GM21390 (cell line): ENCODE data around the gene PLCB3.

Experiments used
- ATAC-seq: cut with Tn5 transposase; IDR thresholded peaks from one replicate; pipeline ENCODE4 v1.9.1; 2021; ENCODE audit not compliant: unreplicated experiment

Gene PLCB3

DNA sequence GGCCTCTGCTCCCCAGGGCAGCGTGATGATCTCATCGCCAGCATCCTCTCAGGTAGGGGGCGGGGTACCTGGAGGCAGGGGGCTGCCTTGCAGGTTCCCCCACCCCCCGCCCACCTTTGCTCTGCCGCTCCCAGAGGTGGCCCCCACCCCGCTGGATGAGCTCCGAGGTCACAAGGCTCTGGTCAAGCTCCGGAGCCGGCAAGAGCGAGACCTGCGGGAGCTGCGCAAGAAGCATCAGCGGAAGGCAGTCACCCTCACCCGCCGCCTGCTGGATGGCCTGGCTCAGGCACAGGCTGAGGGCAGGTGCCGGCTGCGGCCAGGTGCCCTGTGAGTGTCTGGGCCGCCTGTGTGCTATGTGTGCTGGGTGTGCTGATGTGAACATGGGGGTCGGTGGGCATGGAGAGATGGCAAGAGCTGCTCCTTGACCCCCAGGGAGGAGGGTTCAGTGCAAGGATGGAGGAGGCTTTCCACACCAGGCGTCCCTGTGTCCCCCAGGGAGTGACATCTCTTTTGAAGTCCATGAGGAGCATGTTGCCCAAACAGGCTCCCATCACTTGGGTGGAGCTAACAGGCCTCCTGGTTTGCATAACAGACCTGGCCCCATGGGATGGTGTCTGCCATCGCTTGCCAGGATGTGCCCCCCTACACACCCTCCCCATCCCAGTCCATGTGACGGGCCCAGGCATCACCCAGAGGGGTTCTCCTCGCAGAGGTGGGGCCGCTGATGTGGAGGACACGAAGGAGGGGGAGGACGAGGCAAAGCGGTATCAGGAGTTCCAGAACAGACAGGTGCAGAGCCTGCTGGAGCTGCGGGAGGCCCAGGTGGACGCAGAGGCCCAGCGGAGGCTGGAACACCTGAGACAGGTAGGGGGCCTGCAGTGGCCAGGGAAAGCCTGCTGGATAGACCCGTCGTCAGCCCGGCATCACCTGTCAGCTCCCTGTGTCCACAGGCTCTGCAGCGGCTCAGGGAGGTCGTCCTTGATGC is 14.1 kb downstream of the PLCB3 start:
- no peak for ATAC-seq

DNA sequence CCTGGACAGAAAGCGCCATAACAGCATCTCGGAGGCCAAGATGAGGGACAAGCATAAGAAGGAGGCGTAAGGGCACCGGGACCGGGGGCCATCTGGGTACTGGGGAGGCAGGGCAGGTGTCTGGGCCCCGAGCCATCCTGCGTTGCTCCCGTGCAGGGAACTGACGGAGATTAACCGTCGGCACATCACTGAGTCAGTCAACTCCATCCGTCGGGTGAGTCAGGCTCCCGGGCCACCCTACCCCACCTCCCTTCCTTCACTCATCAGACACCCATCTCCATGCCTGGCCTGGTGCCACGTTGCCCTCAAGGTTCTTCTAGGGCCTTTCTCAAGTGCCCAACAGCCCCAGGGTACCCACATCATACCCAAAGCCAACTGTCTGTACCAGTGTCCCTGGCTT is 15.0 kb downstream of the PLCB3 start:
- ATAC-seq, result no peak

DNA sequence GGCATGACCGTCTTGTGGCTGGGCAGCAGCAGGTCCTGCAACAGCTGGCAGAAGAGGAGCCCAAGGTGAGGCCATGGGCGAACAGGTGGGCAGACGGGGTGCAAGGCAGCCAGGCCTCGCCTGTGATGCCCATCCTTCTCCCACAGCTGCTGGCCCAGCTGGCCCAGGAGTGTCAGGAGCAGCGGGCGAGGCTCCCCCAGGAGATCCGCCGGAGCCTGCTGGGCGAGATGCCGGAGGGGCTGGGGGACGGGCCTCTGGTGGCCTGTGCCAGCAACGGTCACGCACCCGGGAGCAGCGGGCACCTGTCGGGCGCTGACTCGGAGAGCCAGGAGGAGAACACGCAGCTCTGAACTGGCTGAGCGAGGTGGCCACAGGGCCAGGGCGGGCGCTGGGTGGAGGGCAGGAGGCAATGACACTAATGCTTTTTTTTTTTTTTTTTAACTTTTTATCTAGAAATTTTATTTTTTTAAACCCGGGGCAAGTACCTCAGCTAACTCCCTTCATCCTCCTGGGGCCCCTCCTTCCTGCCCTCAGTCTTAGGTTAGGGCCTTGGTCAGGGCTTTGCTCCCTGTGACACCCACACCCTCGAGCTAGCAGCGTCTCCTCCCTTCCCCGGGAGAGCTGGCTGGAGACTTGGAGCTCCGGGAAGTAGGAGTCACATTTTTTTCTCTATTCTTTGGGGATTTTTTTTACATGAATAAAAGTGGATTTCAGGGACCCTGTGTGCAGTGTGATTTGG is 16.0 kb downstream of the PLCB3 start:
- no peak for ATAC-seq

DNA sequence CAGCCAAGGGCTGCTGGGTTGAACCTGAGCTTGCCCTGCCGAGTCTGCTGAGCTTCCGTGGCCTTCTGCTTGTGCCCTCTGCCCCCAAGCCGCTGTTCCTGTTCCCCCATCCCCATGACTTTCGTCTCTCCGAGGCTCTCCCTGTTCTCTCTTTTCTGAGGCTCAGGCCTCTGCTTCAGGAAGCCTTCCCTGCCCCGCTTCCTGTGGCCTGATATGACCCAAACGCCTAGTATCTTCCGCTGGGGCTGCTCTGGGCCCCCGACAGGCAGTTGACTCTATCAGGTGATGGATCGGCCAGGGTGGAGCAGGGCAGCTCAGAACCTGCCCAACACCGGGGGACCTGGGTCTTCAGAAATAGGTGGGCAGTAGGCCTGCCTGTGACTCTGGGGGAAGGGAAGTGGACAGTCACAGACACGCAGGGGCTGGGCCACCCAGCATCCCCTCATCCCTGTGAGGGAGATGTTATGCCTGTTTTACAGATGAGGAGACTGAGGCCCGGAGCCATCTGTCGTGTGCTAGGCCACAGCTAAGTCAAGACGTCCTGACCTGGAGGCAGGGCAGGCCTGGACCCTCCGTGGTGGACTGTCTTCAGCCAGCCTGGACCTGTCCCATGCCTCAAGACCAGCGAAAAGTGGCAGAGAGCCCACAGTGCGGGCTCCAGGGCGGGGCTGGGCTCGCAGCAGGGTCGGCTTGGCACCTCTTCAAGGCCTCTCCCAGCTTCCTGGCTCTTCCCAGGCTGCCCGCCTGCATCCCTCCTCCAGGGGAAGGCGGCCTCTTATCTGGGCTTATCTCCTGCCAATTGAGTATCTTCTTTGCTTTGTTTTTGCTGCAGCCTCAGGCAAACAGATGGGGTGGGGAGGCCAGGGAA is 16.9 kb downstream of the PLCB3 start:
- ATAC-seq, result no peak

DNA sequence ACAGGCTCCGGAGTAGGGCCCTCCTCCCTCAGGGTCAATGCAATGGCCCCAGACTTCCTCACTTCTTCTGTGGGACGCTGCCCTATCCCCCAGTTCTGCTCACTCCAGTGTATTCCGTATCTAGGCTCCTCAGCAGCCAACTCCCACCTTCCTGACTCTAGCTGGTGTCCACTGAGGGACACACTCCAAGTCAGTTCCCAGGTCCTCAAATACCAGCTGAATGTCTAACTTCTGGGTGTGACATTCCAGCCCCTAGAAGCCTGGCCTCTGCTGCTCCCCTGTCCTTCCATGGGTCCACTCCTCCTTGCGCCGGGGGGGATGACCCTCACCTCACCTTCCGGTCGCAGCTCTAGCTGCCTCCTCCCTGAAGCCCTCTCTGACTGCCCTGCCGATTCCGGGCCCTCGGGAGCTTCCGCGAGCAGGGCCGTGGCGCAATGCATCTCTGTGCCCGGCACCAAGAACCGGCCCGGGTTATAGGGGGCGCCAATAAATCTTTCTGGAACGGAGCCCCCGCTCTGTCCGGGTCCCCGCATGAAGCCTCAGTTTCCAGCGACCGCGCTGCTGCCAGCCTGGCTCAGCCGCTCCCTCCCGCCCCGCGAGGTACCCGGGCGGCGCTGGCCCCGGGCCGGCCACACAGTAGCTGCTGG is 17.7 kb downstream of the PLCB3 start:
- peak; percentile 11 for ATAC-seq

DNA sequence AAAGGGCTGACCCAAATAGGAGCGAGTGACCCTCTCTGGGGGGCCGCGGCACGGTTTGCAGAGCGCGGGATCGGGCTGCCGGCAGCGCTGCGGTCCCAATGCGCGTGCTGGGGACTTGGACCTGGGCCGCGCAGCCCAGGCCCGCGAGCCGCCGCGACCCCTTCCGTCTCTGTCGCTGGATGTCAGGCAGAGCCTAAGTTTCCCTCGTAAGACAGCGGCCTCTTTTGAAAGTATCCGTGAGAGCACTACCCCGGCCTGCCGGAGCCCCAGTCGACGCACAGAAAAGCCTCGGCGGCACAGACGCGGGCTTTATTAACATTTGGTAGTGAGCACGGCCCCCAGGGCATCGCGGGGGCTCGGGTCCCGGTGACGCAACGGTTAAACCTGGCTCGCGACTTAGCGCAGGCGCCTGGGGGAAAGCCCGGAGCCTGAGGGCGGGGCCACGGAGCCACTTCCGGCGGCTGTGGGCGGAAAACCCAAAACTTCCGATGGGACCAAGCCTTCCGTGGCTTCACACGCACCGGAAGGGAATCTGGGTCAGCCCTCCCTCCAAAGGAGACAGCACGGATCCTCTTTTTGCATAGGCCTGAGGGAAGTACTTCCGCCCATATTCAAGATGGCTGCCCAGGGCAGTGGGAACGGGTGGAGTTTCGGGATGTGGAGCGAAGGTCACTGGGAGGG is 18.4 kb downstream of the PLCB3 start:
- peak; percentile 63 for ATAC-seq

DNA sequence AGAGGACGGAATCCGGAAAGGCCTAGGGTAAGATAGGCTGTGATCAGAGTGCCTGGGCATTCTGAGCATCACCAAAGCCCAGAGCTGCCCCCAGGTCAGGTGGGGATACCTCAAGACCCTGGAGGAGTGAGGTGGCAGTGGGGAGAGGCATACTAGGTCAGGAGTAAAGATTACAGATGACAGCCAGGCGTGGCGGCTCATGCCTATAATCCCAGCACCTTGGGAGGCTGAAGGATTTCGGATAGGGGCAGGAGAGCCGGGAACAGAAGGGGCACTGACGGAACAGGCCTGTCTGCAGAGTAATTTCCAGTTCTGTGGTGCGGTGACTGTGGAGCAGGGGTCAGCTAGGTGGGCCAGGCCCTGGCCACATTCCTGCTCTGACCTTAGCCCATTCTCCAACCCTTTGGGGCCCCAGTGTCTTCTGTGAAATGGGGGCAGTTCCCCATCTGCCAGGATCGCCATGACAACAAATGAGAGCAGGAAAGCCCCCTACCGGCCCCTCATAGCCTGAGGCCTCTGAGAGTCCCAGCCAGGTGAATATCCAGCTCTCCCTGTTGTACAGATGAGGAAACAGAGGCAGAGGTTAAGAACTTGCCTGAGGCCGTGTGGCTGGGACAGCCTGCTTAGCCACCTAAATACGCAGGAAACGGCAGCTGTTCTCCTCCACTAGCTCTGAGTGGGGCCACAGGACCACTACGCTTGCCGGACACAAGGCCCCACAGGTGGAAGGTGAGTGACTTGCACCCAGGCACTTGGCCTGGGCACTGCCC is 23.9 kb downstream of the PLCB3 start:
- no peak for ATAC-seq

DNA sequence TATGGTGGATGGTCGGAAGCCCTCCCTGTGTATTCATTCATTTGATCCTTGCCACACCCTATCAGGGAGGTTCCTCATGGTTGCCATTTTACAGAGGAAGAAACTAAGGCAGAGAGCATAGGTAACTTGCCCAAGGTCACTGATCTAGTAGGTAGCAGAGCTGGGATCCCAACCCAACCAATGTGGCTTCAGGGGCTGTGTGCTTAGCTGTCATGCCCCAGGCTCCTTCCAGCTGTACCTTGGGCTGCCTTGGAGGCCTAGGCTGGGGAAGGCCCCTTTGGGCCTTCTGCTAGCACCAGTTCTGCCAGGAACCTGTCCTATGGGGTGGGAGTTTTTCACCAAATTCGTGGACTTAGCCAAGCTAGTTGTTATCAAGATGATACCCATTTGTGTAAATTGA is 24.5 kb downstream of the PLCB3 start:
- no peak for ATAC-seq

DNA sequence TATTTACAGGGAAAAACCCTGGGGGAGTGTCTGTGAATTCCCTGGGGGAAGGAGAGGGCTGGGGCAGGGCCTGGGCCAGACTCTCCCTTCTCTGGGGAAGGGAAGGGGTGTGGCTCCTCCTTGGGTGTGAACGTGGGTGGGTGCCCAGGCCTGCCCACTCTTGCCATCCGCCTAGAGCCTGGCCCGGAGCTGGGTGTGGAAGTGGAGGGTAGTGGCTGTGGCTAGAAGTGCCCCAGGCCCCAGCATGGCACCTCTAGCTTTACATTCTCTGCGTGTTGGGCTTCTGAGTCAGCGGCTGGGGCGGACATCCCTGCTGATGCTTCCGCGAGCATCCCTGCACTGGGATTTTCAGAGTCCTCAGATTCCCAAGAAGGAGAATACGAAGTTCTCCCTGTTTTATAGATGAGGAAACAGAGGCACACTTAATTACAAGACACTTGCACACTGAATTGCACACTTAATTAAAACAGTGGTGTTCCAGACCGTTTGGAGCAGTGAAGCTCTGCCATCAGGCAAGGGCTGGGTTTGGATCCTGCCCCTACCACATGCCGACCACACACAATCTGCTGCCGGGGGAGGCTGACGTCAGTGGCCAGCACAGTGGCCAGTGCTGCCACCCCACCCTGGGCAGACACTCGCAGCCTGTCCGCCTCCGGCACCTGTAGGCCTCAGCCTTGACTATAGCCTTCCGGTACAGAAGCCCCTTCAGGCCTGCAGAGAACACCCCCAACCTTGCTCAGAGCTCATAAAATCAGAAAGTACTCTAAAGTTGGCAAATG is 25.5 kb downstream of the PLCB3 start:
- ATAC-seq, result no peak

DNA sequence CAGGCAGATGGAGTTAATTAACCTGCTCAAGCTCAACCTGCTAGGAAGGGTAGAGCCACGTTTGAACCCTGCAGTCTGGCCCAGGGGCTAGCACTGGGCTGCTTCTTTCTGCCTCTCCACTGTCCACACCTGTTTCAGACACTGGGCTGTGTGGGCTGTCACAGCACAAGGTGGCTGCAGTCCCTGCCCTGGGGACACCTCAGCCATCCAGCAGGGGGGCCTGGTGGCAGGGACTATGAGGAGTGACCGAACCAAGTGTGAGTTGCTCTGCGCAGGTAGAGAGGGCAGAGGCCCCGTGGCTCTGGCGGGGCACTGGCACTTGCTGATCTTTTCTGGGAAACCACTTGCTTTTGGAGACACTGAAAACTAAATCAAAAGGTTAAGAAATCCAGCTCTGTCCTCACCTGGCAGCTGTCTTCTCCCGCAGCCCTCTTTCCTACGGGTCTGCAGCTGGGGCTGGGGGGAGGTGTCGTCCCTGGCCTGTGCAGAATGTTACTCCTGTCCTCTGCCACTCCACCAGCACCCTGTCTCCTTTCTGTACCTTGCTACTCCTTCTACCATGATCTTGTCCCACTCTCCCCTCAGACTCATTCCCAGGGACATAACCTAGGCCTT is 27.4 kb downstream of the PLCB3 start:
- no peak for ATAC-seq

DNA sequence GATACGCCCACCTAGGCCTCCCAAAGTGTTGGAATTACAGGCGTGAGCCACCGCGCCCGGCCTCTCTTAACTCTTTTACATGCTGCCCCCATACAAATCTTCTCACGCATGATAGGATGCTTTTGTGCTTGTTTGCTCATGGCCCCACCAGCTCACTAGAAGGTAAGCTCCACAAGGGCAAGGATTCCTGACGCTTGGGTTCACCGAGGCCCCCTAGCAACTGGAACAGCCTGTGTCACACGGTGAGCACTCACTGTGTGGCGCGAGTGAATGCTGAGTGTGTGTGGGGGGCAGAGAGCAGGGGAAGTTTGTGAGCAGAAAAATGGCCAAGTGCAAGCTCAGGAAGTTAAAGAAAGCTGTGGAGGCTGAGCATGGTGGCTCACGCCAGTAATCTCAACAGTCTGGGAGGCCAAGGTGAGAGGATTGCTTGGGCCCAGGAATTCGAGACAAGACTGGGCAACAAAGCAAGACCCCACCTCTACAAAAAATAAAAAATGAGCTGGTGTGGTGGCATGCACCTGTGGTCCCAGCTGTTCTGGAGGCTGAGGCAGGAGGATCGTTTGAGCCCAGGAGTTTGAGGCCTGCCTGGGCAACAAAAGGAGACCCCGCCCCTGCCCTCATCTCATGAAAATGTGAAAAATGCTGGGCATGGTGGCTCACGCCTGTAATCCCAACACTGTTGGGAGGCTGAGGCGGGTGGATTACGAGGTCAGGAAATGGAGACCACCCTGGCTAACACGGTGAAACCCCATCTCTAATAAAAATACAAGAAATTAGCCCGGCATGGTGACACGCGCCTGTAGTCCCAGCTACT is 30.8 kb downstream of the PLCB3 start:
- ATAC-seq, result no peak

DNA sequence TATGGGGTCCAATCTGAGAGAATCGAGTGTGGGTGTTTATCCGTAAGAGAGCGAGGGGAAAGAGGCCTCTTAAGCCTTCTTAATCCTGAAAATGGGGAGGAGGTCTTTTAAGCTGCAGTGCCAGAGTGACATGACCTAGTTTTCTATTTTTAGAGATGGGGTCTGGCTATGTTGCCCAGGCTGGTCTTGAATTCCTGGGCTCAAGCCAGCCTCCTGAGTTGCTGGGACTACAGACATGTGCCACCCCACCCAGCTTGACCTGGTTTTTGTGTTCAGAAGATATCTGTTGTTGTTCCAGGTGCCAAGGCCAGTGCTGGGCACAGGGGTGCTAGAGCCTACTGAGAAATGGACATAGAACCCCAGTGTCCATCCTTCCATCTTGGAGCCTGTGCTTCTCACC is 31.8 kb downstream of the PLCB3 start:
- ATAC-seq, result no peak

DNA sequence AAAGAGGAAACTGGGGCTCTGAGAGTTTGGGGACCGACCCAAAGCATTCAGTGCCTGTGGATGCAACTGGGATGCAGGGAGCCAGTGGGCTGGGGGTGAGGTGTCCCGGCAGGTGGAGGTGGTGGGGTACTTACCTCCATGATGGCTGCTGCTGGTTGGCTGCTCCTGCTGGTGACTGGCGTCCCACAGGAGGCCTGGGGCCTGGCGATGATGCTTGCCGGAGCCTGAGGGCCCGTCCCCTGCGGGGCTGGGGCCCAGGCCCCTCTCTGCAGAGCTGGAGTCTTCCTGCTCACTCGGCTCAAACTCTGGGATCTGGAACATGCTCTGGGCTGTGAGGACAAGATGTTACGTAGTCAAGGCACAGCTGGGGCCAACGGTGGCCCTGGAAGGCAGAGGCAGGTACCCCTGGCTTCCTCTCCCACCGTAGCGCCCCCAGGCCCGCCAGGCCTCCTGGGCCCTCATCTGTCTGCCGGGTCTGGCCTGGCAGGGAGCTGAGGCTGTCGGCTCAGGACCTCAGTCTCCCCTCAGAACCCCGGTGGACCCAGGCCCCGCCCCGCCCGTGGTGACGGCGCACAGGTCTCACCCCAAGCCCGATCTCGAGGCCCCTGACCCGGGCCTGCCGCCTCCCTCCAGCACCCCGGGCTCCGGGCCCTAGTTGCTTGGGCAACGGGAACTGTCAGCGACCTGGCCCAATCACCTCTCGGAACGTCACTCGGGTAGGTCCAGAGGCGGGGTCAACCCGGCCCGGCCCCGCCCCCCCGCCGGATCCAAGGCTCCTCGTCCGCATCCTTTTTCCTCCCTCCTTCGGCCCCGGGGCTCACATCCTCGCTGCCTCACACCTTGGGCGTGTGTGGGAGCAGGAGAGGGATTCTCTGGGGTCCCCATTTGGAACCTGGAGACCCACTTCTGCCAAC is 33.0 kb downstream of the PLCB3 start, which contains the start of gene BAD:
TSS of gene BAD (minus strand) at position 618 of the 914 bp plus-strand sequence. CDS start at position 321, 297 bp downstream.
- peak; percentile 69 for ATAC-seq

DNA sequence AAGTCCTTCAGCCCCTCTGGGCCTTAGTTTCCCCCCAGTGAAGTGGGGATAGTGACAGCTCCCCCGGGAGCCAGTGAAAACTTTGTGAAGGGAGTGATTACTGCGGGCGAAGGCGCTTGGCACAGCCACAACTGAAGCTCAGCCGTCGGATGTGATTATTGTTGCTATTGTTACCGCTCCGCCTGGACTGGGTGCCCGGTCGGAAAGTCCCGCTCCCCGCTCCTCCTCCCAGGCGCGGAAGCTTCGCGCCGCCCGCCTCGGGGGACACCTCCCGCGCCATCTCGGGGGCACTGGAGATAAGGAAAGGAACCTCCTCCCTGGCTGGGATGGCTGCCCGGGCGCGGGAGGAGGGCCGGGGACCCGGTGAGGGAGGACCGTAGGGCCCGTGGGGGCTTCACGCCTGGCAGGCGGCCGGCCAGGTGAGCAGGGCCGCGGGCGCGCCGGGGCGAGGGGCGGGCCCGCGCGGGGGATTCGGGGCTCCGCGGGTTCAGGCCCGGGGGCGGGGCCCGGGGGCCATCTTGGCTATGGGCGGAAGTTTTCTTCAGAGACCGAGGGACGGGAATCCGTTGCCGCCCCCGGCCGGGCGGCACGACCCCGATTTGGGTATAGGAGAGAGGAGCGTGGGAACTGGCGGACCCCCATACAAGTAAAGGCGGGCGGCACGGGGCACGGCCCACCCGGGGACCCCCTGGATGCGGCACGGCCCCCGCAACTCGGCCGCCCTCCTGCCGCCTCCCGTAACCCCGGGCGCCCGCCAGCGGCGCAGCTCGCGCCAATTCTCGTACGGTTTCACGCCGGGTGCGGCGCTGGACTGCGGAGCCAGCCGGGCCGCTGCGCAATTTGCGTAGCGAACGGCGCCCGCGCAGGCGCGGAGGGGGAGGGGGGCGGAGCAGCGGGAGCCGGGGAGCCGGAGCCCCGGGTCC is 33.9 kb downstream of the PLCB3 start, which contains the start of gene GPR137:
TSS of gene GPR137 (plus strand) at position 887 of the 923 bp plus-strand sequence. CDS start 677 bp downstream, outside the sequence.
- ATAC-seq, result peak; percentile 50
